ENCODE measurements around the gene MUC21. TPM values are rescaled to one million over a fixed set of nuclear protein-coding genes. Genes with fewer than 3 reads are reported as not detected.

The MUC21 gene
- total and polyA plus RNA-seq, 2 donors (not counting 3 experiments of a cell fraction or from before 2014, with no cell fraction given): not detected

DNA sequence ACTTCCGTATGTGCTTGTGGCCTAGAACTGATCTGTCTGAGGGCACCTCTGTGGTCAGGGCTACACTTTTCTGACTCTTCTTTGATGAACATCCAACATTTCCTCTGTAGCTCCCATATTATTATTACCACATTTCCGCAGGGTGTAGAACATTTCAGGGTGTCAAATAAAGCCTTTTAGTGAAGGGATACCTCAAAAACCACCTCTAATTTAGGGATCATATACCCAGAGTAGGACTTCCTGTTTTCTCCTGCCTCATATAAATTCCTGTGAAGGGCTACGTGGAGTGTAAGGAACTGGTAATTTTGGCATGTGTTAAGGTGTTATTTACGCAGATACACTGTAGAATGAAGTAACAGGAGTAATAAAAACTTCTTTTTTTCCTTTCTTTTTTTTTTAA lies 21.3 kb downstream of the MUC21 start:
- Histone ChIP-seq H4K20me1 (replicated peaks; ENCODE audit: control insufficient read depth, extremely low read depth, insufficient read depth, low read length) (no peaks in the 10 kb centered on the region), H3K4me3 (replicated peaks in 1 of 3; ENCODE audit: insufficient read depth in 1 of 3, low read depth in 1 of 3, low read length in 3 of 3) (no peak overlapping the region), H3K4me2 (ENCODE audit: insufficient read depth, low read length) (no peak overlapping the region), H3K27ac (ENCODE audit: insufficient read depth, low read depth, low read length) (no peak overlapping the region), H3K79me2 (ENCODE audit: control insufficient read depth, insufficient read depth, low read length) (no peaks in the 10 kb centered on the region), H3K9ac (replicated peaks; ENCODE audit: extremely low read depth, insufficient read depth, low read length) (no peak overlapping the region), H3K4me1 (ENCODE audit: control insufficient read depth, extremely low read depth, insufficient read depth, low read length) (no peaks in the 10 kb centered on the region), H3K27me3 (ENCODE audit: control insufficient read depth in 2 of 2, insufficient read depth in 2 of 2, low read length in 2 of 2) (peaks cover 19 to 21% of the 10 kb centered on the region in 2 experiments), H3K9me1 (replicated peaks; ENCODE audit: control insufficient read depth, extremely low read depth, insufficient read depth, low read length) (no peaks in the 10 kb centered on the region), H2AFZ (ENCODE audit: low read depth, low read length) (no peak overlapping the region), H3K9me3 (replicated peaks; ENCODE audit: control insufficient read depth, insufficient read depth, low read length) (no peaks in the 10 kb centered on the region), H3K36me3 (ENCODE audit: control insufficient read depth in 2 of 2, extremely low read depth in 1 of 2, insufficient read depth in 2 of 2, low read length in 2 of 2) (no peaks in the 10 kb centered on the region)
- no peak for TF ChIP-seq MYC (IDR thresholded peaks at IDR 0.05; ENCODE audit: low read depth, low read length)
- no peak for TF ChIP-seq EZH2 (IDR thresholded peaks at IDR 0.05; ENCODE audit: borderline replicate concordance, low read depth, low read length, severe bottlenecking)
- no peak for TF ChIP-seq GATA2 (IDR thresholded peaks at IDR 0.05; ENCODE audit: insufficient read depth, insufficient read length, low read depth, low read length)
- TF ChIP-seq, protein P1, sequence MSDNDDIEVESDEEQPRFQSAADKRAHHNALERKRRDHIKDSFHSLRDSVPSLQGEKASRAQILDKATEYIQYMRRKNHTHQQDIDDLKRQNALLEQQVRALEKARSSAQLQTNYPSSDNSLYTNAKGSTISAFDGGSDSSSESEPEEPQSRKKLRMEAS (IDR thresholded peaks at IDR 0.05; ENCODE audit: insufficient read depth, insufficient read length): no peak
- TF ChIP-seq JUN (IDR thresholded peaks at IDR 0.05; ENCODE audit: borderline replicate concordance, insufficient read depth, insufficient read length, low read depth): no peak
- TF ChIP-seq POLR2AphosphoS5 (IDR thresholded peaks at IDR 0.05; ENCODE audit: insufficient read depth, low read depth, low read length): no peak
- no peak for TF ChIP-seq CTCF (IDR thresholded peaks at IDR 0.05; ENCODE audit: extremely low read depth in 1 of 2, insufficient read depth in 1 of 2, low read depth in 1 of 2, low read length in 2 of 2)
- no peak for TF ChIP-seq FOS (IDR thresholded peaks at IDR 0.05; ENCODE audit: borderline replicate concordance, insufficient read depth, low read length)
- no peak for TF ChIP-seq POLR2A (IDR thresholded peaks at IDR 0.05; ENCODE audit: low read depth, low read length)
- BruUV-seq (replicated peaks): no TSS peak
- CTCF ChIA-PET: interaction anchor here (1.1 kb wide), 1 partner anchor 89 kb away, joined by 3 read pairs; no protein-coding TSS in a partner anchor
- POLR2A ChIA-PET: no interaction called here
- FAIRE-seq (no peak), DNase-seq (ENCODE audit: low read depth, low spot score) (no peak)
- intact Hi-C loops (cut with micrococcal nuclease): no loop called here
- dilution Hi-C loops (cut with MboI; ENCODE audit: extremely low pct_ligation_motif_present, low sequenced_read_pairs): no loop called here

Data from endothelial cell of umbilical vein (primary cell).